NCI-H1417 treated with DMSO at 0.1 percent for 48 hours (cell line): ENCODE data around the gene CHRNA5.

Experiments
- DNase-seq: peaks from one replicate; lab custom pipeline; 2025; lab: John Stamatoyannopoulos, UW

CHRNA5 gene

GRCh38 chr15:78620527-78621421, 55.5 kb downstream of the CHRNA5 start, which contains the start of gene CHRNA3:
Gene CHRNA3 (minus strand): TSS chr15:78620996. CDS start chr15:78620794, 202 bp downstream.
- DNase-seq, result no peak

GRCh38 chr15:78621810-78622402, 56.6 kb downstream of the CHRNA5 start:
- no peak for DNase-seq

DNA sequence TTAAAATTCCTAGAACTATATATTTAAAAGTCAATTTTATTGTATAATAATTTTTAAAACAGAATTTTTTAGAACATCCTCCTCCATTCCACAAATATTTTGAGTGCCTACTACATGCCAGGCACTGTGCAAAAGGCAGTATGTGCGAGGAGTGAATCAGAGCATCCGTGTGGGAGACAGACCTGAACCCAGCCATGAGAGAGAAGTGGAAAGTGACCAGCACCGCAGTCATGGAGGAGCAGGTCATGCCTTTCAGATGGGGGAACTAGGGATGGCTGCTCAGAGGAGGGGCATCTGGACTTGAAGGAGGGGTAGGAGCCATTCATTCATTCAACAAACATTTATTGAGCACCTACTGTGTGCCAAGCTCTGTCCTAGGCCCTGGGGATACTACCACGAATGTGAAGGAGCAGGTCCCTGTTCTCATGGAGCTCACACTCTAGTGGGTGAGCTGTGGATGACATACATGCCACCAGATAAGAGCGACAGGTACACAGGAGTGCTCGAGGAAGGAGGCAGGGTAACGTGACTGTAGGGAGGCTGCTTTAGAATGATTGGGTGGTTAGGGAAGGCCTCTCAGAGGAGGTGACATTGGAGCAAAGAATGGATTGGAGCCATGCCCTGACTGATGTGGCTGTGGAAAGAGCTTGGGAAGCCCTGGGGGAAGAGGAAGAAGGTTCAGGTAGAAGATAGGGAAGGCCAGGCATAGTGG, 58.6 kb downstream of the CHRNA5 start:
- no peak for DNase-seq

DNA sequence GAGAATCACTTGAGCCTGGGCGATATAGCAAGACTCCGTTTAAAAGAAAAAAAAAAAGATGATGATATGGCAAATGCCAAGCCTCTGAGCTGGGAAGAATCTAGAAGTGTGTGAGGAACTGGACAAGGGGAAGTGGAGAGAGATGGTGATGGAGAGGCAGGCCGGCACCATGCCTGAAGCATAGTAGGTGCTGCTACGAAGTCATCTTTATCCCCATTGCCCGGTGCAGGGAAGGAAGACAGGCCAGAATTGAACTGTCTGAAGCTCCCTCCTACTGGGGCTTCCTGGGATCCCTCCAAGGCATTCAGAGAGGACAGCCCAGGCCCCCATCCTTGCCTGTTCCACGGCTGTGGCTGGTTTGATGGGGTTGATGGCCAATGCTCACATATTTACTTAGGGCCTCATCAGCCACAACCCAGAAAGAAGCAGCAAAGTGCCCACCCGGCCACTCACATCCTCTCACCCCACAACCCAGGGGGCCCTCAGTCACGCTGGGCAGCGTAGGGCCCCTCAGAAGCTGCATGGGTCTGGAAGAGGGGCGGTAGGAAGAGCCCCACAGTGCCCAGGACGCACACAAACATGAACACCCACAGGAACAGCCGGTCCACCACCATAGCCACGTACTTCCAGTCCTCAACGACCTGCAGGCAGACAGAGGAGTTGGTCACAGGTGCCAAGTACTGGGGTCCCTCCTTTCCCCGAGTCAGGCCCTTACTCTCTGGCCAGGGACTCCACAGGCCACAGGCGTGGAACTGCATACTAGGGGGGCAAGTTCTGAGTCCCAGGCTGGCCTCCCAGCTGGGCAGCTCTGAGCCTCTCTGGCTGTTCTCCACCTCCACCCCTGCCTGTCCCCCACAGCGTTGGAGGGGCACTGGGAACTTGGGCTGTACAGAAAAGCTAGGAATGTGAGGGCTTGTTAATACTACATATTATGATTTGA, 59.6 kb downstream of the CHRNA5 start:
- no peak for DNase-seq

GRCh38 chr15:78625606-78626280, 60.4 kb downstream of the CHRNA5 start:
- peak; percentile 61 for DNase-seq

DNA sequence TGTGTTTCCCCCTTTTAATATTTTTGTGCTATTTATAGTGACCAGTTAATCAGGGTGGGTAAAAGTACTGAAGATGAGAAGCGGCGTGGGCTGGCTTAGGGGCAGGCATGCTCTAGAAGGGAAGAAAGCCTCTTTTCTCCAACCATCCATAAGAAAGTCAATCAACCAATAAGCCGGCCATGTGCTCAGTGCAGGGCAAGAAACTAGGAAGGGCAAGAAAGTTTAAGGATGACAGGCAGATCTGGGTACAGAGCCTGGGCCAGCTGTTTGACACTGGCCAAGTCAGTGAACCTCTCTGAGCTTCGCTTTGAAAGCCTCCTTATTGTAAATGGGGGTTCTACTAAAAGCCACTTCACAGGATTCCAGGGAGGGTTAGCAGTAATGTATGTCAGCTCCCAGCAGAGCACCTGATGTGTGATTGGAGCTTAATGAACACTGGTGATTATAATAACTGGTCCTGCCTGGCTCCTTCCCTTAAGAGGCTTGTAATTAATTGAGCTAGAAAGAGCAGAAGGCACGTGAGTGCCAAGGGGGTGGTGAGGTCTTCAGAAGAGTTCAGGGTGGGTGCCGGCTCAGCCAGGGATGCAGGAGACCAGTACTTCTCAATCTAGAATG, 61.2 kb downstream of the CHRNA5 start:
- DNase-seq, result peak; percentile 83

DNA sequence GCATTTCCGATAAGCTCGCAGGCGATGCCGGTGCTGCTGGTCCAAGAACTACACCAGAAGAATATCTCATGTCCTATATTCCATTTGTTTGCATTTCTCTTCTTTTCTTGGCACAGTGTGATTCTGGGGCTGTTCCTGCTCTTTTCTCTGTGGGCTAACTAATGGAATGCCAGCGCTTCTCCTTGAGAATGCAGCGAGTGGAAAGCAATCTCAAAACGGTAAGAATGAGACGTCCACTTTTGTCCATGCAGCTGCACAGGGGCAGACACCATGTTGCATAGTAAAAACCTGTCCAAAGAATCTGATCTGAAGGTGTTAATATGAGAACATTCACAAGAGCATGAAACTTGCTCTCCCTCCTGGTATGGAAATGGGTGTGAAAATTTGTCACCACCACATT, 62.0 kb downstream of the CHRNA5 start:
- DNase-seq, result no peak

DNA sequence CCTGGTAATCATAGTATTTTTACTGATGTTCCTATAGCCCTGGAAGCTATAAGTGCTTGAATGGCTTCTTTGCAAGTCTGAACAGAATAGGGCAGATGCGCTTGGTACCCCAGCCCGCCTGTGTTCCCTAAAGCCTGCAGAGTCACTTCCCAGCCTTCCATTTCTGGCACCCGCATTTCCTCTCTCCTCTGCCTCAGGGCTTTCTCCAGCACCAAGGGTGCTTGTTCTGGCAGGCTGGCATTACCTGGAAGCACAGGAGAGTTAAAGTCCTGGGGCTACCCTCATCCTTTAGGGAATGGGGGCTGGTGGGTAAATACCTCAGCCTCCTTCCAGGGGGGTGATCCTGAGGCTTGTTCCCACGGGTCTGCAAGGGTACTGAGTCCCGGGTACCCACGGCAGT, 62.9 kb downstream of the CHRNA5 start:
- no peak for DNase-seq

DNA sequence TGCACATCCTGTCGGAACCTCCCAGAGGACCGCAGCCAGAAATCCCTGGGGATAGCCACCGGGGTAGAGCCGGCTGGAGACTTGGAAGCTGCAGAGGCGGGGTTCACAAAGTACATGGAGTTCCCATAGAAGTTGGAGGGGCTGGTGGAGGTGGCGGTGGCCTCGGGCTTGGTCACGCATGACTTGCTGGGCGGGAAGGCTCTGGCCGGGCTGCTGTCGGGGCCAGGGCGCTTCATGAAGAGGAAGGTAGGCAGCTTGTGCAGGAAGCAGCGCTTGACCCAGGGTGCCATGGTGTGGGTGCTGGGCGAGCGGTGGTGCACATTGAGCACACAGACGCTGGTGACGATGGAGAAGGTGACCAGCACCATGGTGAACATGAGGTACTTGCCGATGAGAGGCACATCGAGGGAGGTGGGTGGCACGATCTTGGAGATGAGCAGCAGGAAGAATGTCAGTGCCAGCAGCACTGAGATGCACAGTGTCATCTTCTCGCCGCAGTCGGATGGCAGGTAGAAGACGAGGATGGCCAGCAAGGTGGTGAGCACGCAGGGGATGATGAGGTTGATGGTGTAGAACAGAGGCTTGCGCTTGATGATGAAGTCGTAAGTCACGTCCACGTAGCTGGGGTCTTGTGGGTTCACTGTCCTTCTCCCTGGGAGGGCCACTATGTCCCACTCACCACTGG, 63.9 kb downstream of the CHRNA5 start:
- no peak for DNase-seq

DNA sequence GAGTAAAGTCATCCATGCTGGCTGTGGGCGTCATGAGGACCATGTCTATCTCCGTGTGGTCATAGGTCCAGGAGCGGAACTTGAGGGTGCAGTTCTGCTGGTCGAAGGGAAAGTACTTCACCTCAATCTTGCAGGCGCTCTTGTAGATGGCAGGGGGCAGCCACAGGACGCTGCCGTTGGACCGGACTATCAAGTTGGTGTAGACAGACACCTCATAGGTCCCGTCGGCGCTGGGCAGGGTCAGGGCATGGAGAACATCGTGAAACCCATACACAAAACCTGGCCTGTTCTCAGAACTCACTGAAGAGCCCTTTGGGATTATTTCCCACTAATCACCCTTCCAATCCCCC, 64.4 kb downstream of the CHRNA5 start:
- no peak for DNase-seq

- DNase-seq, result no peak
Measured at GRCh38 chr15:78630886-78631633, 65.7 kb downstream of the CHRNA5 start.

- DNase-seq, result no peak
Measured at GRCh38 chr15:78633348-78633747, 68.0 kb downstream of the CHRNA5 start.

- DNase-seq, result no peak
Measured at GRCh38 chr15:78634210-78635145, 69.2 kb downstream of the CHRNA5 start.

GRCh38 chr15:78635346-78635745, 70.0 kb downstream of the CHRNA5 start:
- no peak for DNase-seq

- no peak for DNase-seq
Measured at GRCh38 chr15:78636378-78636859, 71.1 kb downstream of the CHRNA5 start.

- DNase-seq, result no peak
Measured at GRCh38 chr15:78637776-78638435, 72.6 kb downstream of the CHRNA5 start.

- DNase-seq, result no peak
Measured at GRCh38 chr15:78638658-78639314, 73.5 kb downstream of the CHRNA5 start.
